Caki2 (cell line): ENCODE results near the gene MAP3K12. TPM values are rescaled to one million over a fixed set of nuclear protein-coding genes. Genes with fewer than 3 reads are reported as not detected.
A peak's percentile ranks its signal among the peaks of the same experiment; 100 is the strongest.
"Not testable (repeated sequence)": the region's sequence is repeated elsewhere in the genome, so short reads cannot be mapped to it uniquely, and the experiment has no call there.

Experiments used
- DNase-seq: peaks from one replicate; pipeline ENCODE4 v3.0.0-alpha.2; 2015; ENCODE audit warnings: low read depth
- in situ Hi-C: cut with HindIII; loops from 2 replicates; pipeline ENCODE4 v1.10.0; 2016; ENCODE audit warnings: low sequenced_read_pairs, low pct_unique_long_range_greater_than_20kb, mixed read lengths
- total RNA-seq: library from RNA; depleted of rRNA; stranded (reverse); fragments of >200 nt; shearing (Covaris generic); gene quantifications from 2 replicates; pipeline ENCODE4 v1.2.3, GENCODE V29; 2014; ENCODE audit warnings: low replicate concordance; rRNA removed

MAP3K12 gene, protein sequence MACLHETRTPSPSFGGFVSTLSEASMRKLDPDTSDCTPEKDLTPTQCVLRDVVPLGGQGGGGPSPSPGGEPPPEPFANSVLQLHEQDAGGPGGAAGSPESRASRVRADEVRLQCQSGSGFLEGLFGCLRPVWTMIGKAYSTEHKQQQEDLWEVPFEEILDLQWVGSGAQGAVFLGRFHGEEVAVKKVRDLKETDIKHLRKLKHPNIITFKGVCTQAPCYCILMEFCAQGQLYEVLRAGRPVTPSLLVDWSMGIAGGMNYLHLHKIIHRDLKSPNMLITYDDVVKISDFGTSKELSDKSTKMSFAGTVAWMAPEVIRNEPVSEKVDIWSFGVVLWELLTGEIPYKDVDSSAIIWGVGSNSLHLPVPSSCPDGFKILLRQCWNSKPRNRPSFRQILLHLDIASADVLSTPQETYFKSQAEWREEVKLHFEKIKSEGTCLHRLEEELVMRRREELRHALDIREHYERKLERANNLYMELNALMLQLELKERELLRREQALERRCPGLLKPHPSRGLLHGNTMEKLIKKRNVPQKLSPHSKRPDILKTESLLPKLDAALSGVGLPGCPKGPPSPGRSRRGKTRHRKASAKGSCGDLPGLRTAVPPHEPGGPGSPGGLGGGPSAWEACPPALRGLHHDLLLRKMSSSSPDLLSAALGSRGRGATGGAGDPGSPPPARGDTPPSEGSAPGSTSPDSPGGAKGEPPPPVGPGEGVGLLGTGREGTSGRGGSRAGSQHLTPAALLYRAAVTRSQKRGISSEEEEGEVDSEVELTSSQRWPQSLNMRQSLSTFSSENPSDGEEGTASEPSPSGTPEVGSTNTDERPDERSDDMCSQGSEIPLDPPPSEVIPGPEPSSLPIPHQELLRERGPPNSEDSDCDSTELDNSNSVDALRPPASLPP
- 23.2 and 31.1 TPM in 2 replicates for total RNA-seq

- DNase-seq: peak; percentile 70
- in situ Hi-C loops: no loop called here
Measured at GRCh38 chr12:53499266-53500141, at the start of gene MAP3K12. TSS of gene MAP3K12 (minus strand) at chr12:53499458. CDS start at chr12:53487391, 12,067 bp downstream.

DNA sequence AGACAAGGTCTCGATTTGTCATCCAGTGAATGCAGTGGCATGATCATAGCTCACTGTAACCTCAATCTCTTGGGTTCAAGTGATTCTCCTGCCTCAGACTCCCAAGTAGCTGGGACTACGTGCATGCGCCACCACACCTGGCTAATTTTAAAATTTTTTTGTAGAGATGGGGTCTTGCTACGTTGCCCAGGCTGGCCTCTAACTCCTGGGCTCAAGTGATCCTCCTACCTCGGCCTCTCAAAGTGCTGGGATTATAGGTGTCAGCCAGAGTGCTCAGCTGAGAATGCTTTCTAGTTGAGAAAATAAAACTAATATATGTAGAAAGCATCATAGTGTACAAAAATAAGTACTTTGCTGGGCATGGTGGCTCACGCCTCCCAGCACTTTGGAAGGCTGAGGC lies 49.1 kb upstream of the MAP3K12 start:
- DNase-seq, in situ Hi-C loops: not testable (repeated sequence)

DNA sequence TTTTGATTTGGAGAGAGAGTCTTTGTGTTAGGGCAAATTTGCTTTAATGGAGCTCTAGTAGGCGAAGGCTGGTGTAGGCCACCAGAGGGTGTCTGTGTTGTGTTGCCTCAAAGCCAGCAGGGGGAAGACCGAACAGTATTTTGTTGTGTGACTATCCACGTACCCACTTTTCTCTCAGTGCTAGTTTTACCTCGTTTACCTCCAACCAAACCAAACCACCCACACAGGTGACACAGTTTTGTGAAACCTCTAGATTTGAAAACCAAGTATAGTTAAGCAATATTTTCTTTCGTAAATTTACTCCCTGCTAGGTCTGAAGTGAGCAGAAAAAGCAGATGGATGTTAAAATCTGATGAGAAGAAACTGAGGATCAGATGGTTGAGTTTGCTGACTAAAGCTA lies 44.3 kb upstream of the MAP3K12 start:
- peak; percentile 61 for DNase-seq
- in situ Hi-C loops: no loop called here

DNA sequence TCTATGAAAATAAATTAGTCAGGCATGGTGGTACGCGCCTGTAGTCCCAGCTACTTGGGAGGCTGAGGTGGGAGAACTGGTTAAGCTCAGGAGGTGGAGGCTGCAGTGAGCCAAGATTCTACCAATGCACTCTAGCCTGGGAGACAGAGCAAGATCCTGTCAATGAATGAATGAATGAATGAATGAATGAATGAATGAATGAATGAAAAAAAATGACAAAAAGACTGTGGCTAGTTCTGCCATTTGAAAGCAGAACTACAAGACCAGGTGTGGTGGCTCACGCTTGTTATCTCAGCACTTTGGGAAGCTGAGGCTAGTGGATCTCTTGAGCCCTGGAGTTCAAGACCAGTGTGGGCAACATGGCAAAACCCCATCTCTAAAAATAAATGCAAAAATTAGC lies 40.3 kb upstream of the MAP3K12 start:
- DNase-seq: no peak
- in situ Hi-C loops: no loop called here

DNA sequence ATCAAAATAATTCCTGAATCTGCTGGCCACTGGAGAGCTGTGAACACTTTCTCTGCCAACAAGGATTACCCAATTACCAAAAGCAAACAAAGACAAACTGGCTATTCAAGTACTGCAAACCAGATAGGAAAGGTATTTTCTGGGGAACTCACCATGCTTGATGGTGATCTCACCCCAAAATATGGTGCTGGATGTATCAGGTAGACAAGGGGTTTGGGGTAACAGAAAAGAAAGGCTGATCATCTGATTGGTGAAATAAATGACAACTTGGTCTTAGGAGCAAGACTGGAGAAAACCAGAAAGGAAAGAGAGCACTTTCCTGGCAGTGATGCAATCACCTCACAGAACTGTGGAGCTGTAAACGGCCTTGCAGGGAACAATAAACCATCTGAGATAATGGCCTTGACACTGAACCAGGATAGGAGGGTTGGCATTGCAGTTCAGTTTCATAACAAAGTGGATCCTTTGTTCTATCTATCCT lies 39.0 kb upstream of the MAP3K12 start:
- no peak for DNase-seq

GRCh38 chr12:53536962-53537361 lies 37.7 kb upstream of the MAP3K12 start:
- in situ Hi-C loops: no loop called here
- DNase-seq: no peak

More for the DNA sequence above, 39.0 kb upstream of the MAP3K12 start:
- in situ Hi-C loops: no loop called here

DNA sequence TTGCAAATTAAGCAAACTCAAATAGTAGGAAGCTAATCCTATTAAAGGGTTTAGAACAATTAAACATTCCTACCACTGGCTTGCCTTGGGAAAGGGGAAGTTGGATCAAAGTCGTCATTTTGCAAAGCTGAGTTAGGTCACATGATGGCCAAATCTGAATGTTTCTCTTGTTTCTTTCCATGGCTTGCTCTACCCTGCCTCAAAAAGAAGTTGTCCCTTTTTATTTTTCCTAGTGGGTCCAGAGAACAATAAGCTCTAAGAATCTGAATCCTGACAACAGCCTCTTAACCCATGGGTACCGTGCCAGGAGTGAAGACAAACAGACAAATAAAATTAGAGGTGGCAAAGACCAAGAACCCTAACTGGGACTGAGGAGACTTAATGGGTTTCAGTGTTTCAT lies 34.2 kb upstream of the MAP3K12 start:
- no peak for DNase-seq
- in situ Hi-C loops: no loop called here

DNA sequence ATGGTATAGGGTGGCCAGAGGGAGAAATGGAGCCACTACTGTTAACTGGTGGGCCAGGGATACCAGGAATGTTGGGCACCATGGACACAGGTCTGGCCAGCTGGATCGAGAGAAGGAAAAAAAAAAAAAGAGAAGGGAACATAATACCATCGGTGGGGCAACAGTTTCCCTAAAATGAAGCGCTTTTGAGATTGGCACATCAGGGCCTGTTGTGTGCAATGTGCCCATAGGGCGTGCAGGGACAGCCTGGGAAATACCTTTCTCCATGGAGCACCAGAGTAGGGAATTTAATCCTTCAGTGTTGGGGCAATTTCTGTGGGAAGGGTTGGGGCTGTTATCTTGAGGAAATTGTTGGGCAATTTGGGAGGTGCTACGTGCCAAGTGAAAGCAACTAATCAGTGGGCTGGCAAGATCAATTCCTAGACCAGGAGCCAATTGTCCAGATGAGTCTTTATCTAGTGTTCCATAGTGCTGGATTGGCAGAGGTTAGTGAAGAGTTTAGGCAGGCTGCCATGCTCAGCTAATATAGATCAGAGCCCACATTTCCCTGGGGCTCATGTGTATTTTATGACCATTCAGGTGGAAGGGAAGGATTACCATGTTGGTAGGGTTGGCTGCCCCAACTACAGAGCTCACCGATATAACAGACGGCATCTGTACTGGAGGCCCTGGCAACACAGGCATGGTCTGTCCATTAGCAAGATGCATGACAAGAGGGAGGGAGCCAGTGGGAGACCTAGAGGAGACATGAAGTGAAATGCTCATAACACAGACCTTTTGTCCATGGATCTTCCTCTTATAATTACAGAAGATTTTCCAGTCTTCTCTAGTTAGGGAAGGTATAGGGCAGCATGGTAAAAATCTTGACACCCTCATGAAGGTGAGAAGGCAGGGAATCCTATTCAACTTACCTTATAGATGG lies 33.5 kb upstream of the MAP3K12 start:
- DNase-seq: no peak
- in situ Hi-C loops: no loop called here

DNA sequence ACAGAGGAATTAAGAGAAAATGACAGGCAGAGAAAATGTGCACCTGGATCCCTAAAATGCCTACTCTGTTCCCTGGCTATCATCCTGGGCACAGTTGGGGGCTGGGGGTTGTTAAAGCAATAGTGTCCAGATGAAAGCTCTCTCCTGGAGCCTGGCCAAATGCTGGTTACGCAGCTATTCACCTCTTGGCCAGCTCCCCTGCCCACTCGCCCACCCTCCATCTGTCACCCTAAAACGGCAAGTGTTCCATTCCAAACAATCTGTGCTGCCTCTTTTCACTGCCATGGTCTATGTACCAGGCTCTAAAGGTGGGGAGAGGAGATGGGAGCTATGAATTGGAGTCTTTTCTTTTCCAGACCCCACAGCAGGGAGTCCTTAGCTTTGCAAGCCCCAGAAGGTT lies 32.8 kb upstream of the MAP3K12 start:
- no peak for DNase-seq
- in situ Hi-C loops: no loop called here

DNA sequence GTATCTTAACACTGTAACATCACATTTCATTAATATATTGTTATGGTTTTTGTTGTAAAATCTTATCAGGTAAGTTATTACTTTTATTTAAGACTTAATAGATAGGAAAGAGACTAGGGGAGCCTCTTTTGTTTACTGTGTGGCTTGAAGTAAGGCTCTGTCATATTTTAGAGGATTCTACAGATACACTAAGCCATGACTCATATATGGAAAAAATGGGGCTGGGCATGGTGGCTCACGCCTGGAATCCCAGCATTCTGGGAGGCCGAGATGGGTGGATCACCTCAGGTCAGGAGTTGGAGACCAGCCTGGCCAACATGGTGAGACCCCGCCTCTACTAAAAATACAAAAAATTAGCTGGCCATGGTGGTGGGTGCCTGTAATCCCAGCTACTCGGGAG lies 31.7 kb upstream of the MAP3K12 start:
- in situ Hi-C loops: no loop called here
- DNase-seq: no peak

- in situ Hi-C loops: no loop called here
- no peak for DNase-seq
Measured at GRCh38 chr12:53530061-53530460, 30.8 kb upstream of the MAP3K12 start.

- DNase-seq: no peak
- in situ Hi-C loops: no loop called here
Measured at GRCh38 chr12:53524476-53524875, 25.2 kb upstream of the MAP3K12 start.

DNA sequence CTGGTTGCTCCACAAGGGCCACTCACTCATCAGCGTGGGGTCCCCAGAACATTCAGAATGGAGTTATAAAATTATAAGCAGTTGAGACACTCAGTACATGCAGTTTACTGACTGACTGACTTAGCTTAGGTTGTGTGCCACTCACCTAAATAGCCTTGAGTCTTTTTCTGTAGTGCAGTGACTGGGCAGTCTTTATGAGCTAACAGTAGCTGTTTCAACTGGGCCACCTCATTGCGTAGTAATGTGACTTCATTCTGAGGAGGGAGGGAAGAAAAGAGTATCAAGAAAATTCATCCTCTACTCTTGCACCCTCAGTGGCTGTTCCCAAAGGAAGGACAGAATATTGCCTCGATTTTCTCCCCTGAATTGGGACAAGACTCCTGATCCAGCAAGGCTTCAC lies 23.9 kb upstream of the MAP3K12 start:
- in situ Hi-C loops: no loop called here

DNA sequence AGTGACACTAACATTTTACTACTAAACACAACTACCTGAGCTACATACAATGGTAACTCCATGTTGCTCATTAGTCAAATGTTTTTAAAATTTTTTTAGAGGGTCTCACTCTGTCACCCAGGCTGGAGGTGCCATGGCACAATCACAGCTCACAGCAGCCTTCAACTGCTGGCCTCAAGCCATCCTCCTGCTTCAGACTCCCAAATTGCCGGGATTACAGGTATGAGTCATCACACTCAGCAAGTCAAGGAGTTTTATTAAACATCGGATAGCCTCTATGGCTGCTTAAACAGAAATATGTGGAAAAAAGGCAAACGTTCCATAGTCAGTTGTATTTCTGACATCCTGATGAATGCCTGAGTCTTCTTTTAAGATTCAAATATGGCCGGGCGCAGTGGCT lies 19.1 kb upstream of the MAP3K12 start:
- DNase-seq: no peak
- in situ Hi-C loops: no loop called here

More for the DNA sequence above, 23.9 kb upstream of the MAP3K12 start:
- DNase-seq: no peak

GRCh38 chr12:53516758-53517455 lies 17.6 kb upstream of the MAP3K12 start:
- in situ Hi-C loops: no loop called here
- no peak for DNase-seq

- DNase-seq: no peak
- in situ Hi-C loops: no loop called here
Measured at GRCh38 chr12:53515291-53515680, 16.0 kb upstream of the MAP3K12 start.
